Gastrocnemius medialis (tissue), 4 donors: Measurements from ENCODE around the gene ZFAND2B. TPM values are rescaled to one million over a fixed set of nuclear protein-coding genes. Genes with fewer than 3 reads are reported as not detected.

Source experiments
- ATAC-seq, 2 donors: fragments of 150-250 bp; one replicate each; pipeline ENCODE4 v1.9.1; 2016
- DNase-seq, 2 donors: peaks; one replicate each; pipeline ENCODE4 v3.0.0-alpha.2; 2019
- H3K27ac ChIP-seq, 4 donors: fragments of 200-600 bp; sonication (generic); 1 replicate in 1 of 4; 2 replicates in 3 of 4; pipeline ENCODE4 v1.5.1; 2016 to 2018; ENCODE audit warnings: mild to moderate bottlenecking in 2 of 4, moderate library complexity in 1 of 4
- H3K27me3 ChIP-seq, 3 donors: fragments of 200-600 bp; sonication (generic) in 2 of 3; 1 replicate in 1 of 3; 2 replicates in 2 of 3; pipeline versions ENCODE4 v1.5.1 to v1.6.0; 2016 to 2019; ENCODE audit warnings: mild to moderate bottlenecking in 1 of 3, moderate library complexity in 1 of 3
- H3K36me3 ChIP-seq, 2 donors: fragments of 200-600 bp; sonication (generic) in 1 of 2; one replicate each; pipeline ENCODE4 v1.5.1; 2017 to 2018
- H3K4me1 ChIP-seq, 2 donors: fragments of 200-600 bp; sonication (generic) in 1 of 2; one replicate each; pipeline ENCODE4 v1.5.1; 2016 to 2017; ENCODE audit warnings: mild to moderate bottlenecking in 2 of 2
- H3K4me3 ChIP-seq, 4 donors: fragments of 200-600 bp; sonication (generic) in 3 of 4; 1 replicate in 1 of 4; 2 replicates in 3 of 4; pipeline ENCODE4 v1.5.1; 2016 to 2019; ENCODE audit warnings: mild to moderate bottlenecking in 2 of 4
- H3K9me3 ChIP-seq, 3 donors: fragments of 200-600 bp; sonication (generic) in 2 of 3; 1 replicate in 1 of 3; 2 replicates in 2 of 3; pipeline ENCODE4 v1.5.1; 2016 to 2019
- POLR2A ChIP-seq, 2 donors: fragments of 450-650 bp; IDR thresholded peaks; one replicate each; pipeline ENCODE4 v1.6.1; 2017; ENCODE audit warnings: antibody characterized with exemption in 2 of 2, mild to moderate bottlenecking in 2 of 2, moderate library complexity in 2 of 2
- in situ Hi-C, 4 donors: fragments of 200-750 bp; cut with MboI; loops; one replicate each; pipeline versions ENCODE4 v1.15.0 to v1.8.0; 2017; ENCODE audit warnings: low sequenced_read_pairs in 4 of 4
- intact Hi-C: fragments of 100-400 bp; cut with DNase I; formaldehyde crosslinking; loops from one replicate; pipeline ENCODE4 v1.15.1; 2023; ENCODE audit warnings: low total_unique reads
- total RNA-seq, 4 donors: library from RNA; depleted of rRNA; stranded (reverse); fragments of >200 nt; gene quantifications; one replicate each; pipeline versions ENCODE4 v1.1.0 to v1.2.3, GENCODE V29; 2016
- TF ChIP-seq, protein P1 (sequence below), 5 experiments: fragments of 450-650 bp in 3 of 5; fragments of 200-600 bp in 2 of 5; sonication (generic) in 2 of 5; IDR thresholded peaks in 4 of 5; conservative IDR thresholded peaks in 1 of 5; 1 replicate in 4 of 5; 2 replicates in 1 of 5; pipeline ENCODE4 v1.5.1; 2016 to 2019; ENCODE audit warnings: antibody characterized with exemption in 5 of 5, mild to moderate bottlenecking in 3 of 5, moderate library complexity in 3 of 5

Gene ZFAND2B
- total RNA-seq, 4 donors from 2014 or later = 33.2 to 60.8 (median 41.2) TPM

DNA sequence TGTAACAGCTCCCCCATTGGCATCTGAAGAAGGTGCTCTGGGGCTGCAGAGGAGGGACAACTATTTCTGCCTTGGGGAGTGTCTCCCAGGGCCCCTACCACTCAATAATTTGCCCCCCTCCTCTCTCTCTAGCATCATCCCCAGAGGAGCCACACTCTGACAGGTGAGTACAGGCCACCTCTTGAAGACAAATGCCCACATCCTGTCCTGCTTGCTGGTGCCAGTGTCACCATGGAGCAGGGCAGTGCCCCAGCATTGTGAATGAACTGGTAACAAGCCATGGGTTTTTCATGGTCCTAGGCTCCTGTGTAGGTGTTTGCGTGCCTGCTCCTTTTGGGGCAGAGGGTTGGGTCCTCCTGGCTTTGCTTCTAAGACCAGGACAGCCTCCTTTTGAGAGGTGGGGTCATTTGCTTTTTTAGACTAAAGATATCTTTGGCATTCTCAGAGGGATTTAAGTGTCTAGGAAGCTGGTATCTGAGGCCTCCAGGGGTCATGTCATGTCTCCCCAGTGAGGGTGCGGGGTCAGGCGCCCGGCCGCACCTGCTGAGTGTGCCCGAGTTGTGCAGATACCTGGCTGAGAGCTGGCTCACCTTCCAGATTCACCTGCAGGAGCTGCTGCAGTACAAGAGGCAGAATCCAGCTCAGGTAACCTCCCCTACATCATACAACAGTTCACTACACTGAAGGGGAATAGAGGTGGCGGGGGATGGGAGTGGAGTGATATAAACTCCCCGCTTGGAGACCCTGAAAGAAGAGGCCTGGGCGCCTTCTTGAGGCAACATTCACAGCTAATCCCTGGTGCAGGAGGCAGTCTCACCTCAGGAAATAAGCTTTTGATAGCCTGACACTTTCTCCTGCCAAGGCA lies 26.7 kb upstream of the ZFAND2B start:
- in situ Hi-C loops = no loop called here
- H3K36me3 ChIP-seq = peaks cover 0 to 59% of the 10 kb centered on the region in 2 donors
- peak overlapping the region in 1 of 4 donors; percentile 86 for H3K4me3 ChIP-seq
- intact Hi-C loops = loop anchor here (5.0 kb wide), 1 partner anchor 207 kb away; the partner anchor contains the start of gene DNPEP
- DNase-seq (no peak), ATAC-seq (no peak)
- no peaks in the 10 kb centered on the region for H3K9me3 ChIP-seq
- TF ChIP-seq, protein P1, sequence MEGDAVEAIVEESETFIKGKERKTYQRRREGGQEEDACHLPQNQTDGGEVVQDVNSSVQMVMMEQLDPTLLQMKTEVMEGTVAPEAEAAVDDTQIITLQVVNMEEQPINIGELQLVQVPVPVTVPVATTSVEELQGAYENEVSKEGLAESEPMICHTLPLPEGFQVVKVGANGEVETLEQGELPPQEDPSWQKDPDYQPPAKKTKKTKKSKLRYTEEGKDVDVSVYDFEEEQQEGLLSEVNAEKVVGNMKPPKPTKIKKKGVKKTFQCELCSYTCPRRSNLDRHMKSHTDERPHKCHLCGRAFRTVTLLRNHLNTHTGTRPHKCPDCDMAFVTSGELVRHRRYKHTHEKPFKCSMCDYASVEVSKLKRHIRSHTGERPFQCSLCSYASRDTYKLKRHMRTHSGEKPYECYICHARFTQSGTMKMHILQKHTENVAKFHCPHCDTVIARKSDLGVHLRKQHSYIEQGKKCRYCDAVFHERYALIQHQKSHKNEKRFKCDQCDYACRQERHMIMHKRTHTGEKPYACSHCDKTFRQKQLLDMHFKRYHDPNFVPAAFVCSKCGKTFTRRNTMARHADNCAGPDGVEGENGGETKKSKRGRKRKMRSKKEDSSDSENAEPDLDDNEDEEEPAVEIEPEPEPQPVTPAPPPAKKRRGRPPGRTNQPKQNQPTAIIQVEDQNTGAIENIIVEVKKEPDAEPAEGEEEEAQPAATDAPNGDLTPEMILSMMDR (IDR thresholded peaks at IDR 0.05 in 4 of 5, conservative IDR thresholded peaks at IDR 0.05 in 1 of 5) = no peak
- no peak for TF ChIP-seq POLR2A (IDR thresholded peaks at IDR 0.05)
- no peak overlapping the region for H3K27ac ChIP-seq
- peaks cover 17 to 21% of the 10 kb centered on the region in 2 donors for H3K4me1 ChIP-seq
- no peaks in the 10 kb centered on the region for H3K27me3 ChIP-seq

DNA sequence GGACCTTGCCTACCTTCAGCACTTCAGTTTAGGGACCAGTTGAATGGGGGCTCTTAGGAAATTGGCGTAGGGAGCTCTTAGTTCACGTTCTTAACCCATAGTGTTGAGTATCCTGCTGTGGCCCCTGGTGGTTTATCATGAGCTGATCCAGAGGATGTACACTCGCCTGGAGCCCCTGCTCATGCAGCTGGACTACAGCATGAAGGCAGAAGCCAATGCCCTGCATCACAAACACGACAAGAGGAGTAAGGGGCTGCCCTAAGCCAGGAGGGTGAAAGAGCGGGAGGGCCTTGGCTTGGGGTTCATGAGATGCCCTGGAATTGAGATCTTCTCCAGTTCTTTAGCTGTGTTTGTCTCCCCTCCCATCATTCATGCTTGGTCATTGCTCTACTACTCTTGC lies 25.6 kb upstream of the ZFAND2B start:
- Histone ChIP-seq H3K4me3 (no peak overlapping the region), H3K36me3 (peaks cover 0 to 52% of the 10 kb centered on the region in 2 donors), H3K27me3 (no peaks in the 10 kb centered on the region), H3K4me1 (peaks cover 11 to 14% of the 10 kb centered on the region in 2 donors), H3K9me3 (no peaks in the 10 kb centered on the region), H3K27ac (no peak overlapping the region)
- no peak for DNase-seq
- intact Hi-C loops (no loop called here), in situ Hi-C loops (no loop called here)
- TF ChIP-seq, protein P1 (IDR thresholded peaks at IDR 0.05 in 4 of 5, conservative IDR thresholded peaks at IDR 0.05 in 1 of 5) = no peak
- no peak for TF ChIP-seq POLR2A (IDR thresholded peaks at IDR 0.05)
- ATAC-seq = no peak

DNA sequence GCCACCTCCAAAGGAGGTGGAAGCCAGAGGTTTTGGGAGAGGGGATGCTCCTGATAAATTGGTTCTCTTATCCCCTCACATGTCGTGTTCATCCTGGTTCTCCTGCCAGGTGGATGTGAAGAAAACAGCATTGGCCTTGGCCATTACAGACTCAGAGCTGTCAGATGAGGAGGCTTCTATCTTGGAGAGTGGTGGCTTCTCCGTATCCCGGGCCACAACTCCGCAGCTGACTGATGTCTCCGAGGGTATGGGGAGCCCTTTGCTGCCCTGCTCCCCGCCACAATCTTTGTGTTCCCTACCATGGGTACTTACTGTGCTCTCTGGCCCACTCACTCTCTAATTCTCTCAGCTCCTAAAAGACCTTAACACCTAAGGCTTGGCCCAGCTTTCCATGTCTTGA lies 25.1 kb upstream of the ZFAND2B start:
- Histone ChIP-seq H3K36me3 (peaks cover 0 to 52% of the 10 kb centered on the region in 2 donors), H3K4me1 (peaks cover 9 to 13% of the 10 kb centered on the region in 2 donors), H3K4me3 (no peak overlapping the region), H3K27ac (no peak overlapping the region), H3K9me3 (no peaks in the 10 kb centered on the region), H3K27me3 (no peaks in the 10 kb centered on the region)
- DNase-seq = no peak
- no peak for TF ChIP-seq POLR2A (IDR thresholded peaks at IDR 0.05)
- TF ChIP-seq, protein P1 (IDR thresholded peaks at IDR 0.05 in 4 of 5, conservative IDR thresholded peaks at IDR 0.05 in 1 of 5) = no peak
- intact Hi-C loops = no loop called here
- in situ Hi-C loops = no loop called here
- ATAC-seq = no peak

DNA sequence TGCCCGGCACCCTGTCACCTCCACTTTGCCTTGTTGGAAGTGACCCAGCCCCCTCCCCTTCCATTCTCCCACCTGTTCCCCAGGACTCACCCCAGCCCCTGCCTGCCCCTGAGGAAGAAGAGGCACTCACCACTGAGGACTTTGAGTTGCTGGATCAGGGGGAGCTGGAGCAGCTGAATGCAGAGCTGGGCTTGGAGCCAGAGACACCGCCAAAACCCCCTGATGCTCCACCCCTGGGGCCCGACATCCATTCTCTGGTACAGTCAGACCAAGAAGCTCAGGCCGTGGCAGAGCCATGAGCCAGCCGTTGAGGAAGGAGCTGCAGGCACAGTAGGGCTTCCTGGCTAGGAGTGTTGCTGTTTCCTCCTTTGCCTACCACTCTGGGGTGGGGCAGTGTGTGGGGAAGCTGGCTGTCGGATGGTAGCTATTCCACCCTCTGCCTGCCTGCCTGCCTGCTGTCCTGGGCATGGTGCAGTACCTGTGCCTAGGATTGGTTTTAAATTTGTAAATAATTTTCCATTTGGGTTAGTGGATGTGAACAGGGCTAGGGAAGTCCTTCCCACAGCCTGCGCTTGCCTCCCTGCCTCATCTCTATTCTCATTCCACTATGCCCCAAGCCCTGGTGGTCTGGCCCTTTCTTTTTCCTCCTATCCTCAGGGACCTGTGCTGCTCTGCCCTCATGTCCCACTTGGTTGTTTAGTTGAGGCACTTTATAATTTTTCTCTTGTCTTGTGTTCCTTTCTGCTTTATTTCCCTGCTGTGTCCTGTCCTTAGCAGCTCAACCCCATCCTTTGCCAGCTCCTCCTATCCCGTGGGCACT lies 24.0 kb upstream of the ZFAND2B start:
- intact Hi-C loops (no loop called here), in situ Hi-C loops (no loop called here)
- Histone ChIP-seq H3K36me3 (peaks cover 0 to 52% of the 10 kb centered on the region in 2 donors), H3K27ac (no peak overlapping the region), H3K9me3 (no peaks in the 10 kb centered on the region), H3K4me1 (peaks cover 9 to 13% of the 10 kb centered on the region in 2 donors), H3K4me3 (no peak overlapping the region), H3K27me3 (no peaks in the 10 kb centered on the region)
- no peak for DNase-seq
- ATAC-seq = no peak
- no peak for TF ChIP-seq POLR2A (IDR thresholded peaks at IDR 0.05)
- TF ChIP-seq, protein P1 (IDR thresholded peaks at IDR 0.05 in 4 of 5, conservative IDR thresholded peaks at IDR 0.05 in 1 of 5) = no peak
